DND-41 (cell line): ENCODE results near the gene C4A.
"Not testable (repeated sequence)": the region's sequence is repeated elsewhere in the genome, so short reads cannot be mapped to it uniquely, and the experiment has no call there.

Experiments
- ATAC-seq: fragments of 200-7000 bp; cut with Tn5 transposase; 3 replicates; pipeline ENCODE4 v1.9.1; 2021; ENCODE audit warnings: low read depth; ENCODE audit not compliant: insufficient read depth
- DNase-seq: peaks from one replicate; pipeline ENCODE4 v3.0.0-alpha.2; 2020
- H2AFZ ChIP-seq: 2 replicates; pipeline ENCODE4 v1.6.0; 2012; ENCODE audit warnings: low read depth, low read length
- H3K27ac ChIP-seq: 2 replicates; pipeline ENCODE4 v1.5.1; 2012; ENCODE audit warnings: low read length, inconsistent platforms
- H3K27me3 ChIP-seq: fragments of 200-600 bp; sonication (generic); 2 replicates; pipeline ENCODE4 v1.6.0; 2012; ENCODE audit warnings: low read length, mild to moderate bottlenecking, inconsistent platforms; ENCODE audit not compliant: insufficient read depth, poor library complexity
- H3K36me3 ChIP-seq: 2 replicates; pipeline ENCODE4 v1.5.1; 2012; ENCODE audit warnings: low read length, inconsistent platforms; ENCODE audit not compliant: insufficient read depth
- H3K4me1 ChIP-seq: 2 replicates; pipeline ENCODE4 v1.5.1; 2012; ENCODE audit warnings: mild to moderate bottlenecking, low read length; ENCODE audit not compliant: insufficient read depth
- H3K4me2 ChIP-seq: 2 replicates; pipeline ENCODE4 v1.6.0; 2012; ENCODE audit warnings: mild to moderate bottlenecking, moderate library complexity, low read length, inconsistent platforms; ENCODE audit not compliant: insufficient read depth
- H3K4me3 ChIP-seq, 2 experiments: fragments of 200-600 bp in 1 of 2; shearing (Covaris generic) in 1 of 2; 2 replicates each; pipeline ENCODE4 v1.5.1; 2012 to 2016; ENCODE audit warnings: inconsistent platforms in 2 of 2, low read length in 2 of 2, mild to moderate bottlenecking in 2 of 2, low read depth in 1 of 2, moderate library complexity in 1 of 2
- H3K79me2 ChIP-seq: 2 replicates; pipeline ENCODE4 v1.6.0; 2012; ENCODE audit warnings: low read length, inconsistent platforms; ENCODE audit not compliant: insufficient read depth
- H3K9ac ChIP-seq: 2 replicates; pipeline ENCODE4 v1.6.0; 2012; ENCODE audit warnings: low read depth, mild to moderate bottlenecking, inconsistent platforms, low read length, moderate library complexity
- H3K9me3 ChIP-seq: 2 replicates; pipeline ENCODE4 v1.5.1; 2012; ENCODE audit warnings: low read length, moderate library complexity, mild to moderate bottlenecking, inconsistent platforms; ENCODE audit not compliant: insufficient read depth, severe bottlenecking
- H4K20me1 ChIP-seq: 2 replicates; pipeline ENCODE4 v1.6.0; 2012; ENCODE audit warnings: low read length; ENCODE audit not compliant: insufficient read depth
- EZH2 ChIP-seq: IDR thresholded peaks from 3 replicates; pipeline ENCODE4 v1.6.1; 2012; ENCODE audit warnings: borderline replicate concordance, low read depth, mild to moderate bottlenecking, moderate library complexity, low read length, inconsistent platforms; ENCODE audit not compliant: severe bottlenecking
- TF ChIP-seq, protein P1 (sequence below): IDR thresholded peaks from 2 replicates; pipeline ENCODE4 v1.5.1; 2012; ENCODE audit warnings: borderline replicate concordance, low read length, moderate library complexity, mild to moderate bottlenecking; ENCODE audit not compliant: poor library complexity, severe bottlenecking; ENCODE audit errors: extremely low read depth

The C4A gene

DNA sequence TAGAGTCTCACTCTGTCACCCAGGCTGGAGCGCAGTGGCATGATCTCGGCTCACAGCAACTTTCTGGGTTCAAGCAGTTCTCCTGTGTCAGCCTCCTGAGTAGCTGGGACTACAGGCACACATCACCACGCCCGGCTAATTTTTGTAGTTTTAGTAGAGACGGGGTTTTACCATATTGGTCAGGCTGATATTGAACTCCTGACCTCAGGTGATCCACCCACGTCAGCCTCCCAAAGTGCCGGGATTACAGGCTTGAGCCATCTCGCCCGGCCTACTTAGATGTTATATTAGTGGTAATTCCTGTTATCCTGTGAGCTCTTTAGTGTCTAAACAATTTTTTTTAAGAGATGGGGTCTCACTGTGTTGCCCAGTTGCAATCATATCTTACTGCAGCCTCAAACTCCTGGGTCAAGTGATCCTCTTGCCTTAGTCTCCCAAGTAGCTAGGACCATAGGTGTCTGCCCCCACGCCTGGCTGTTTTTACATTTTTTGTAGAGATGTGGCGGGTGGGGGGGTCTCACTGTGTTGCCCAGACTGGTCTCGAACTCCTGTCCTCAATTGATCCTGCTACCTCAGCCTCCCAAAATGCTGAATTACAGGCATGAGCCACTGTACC is 3.9 kb upstream of the C4A start:
- H4K20me1 ChIP-seq = no peaks in the 10 kb centered on the region
- no peaks in the 10 kb centered on the region for H3K9me3 ChIP-seq
- TF ChIP-seq, protein P1, sequence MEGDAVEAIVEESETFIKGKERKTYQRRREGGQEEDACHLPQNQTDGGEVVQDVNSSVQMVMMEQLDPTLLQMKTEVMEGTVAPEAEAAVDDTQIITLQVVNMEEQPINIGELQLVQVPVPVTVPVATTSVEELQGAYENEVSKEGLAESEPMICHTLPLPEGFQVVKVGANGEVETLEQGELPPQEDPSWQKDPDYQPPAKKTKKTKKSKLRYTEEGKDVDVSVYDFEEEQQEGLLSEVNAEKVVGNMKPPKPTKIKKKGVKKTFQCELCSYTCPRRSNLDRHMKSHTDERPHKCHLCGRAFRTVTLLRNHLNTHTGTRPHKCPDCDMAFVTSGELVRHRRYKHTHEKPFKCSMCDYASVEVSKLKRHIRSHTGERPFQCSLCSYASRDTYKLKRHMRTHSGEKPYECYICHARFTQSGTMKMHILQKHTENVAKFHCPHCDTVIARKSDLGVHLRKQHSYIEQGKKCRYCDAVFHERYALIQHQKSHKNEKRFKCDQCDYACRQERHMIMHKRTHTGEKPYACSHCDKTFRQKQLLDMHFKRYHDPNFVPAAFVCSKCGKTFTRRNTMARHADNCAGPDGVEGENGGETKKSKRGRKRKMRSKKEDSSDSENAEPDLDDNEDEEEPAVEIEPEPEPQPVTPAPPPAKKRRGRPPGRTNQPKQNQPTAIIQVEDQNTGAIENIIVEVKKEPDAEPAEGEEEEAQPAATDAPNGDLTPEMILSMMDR = no peak
- no peak for TF ChIP-seq EZH2
- no peak overlapping the region for H3K4me3 ChIP-seq
- DNase-seq (no peak), ATAC-seq (no peak)
- peaks cover 9% of the 10 kb centered on the region for H3K36me3 ChIP-seq
- H3K9ac ChIP-seq = no peak overlapping the region
- no peak overlapping the region for H3K27ac ChIP-seq
- H3K79me2 ChIP-seq = peaks cover 11% of the 10 kb centered on the region
- H3K4me2 ChIP-seq = no peak overlapping the region
- peaks cover 10% of the 10 kb centered on the region for H3K4me1 ChIP-seq
- no peaks in the 10 kb centered on the region for H3K27me3 ChIP-seq
- H2AFZ ChIP-seq = no peak overlapping the region

DNA sequence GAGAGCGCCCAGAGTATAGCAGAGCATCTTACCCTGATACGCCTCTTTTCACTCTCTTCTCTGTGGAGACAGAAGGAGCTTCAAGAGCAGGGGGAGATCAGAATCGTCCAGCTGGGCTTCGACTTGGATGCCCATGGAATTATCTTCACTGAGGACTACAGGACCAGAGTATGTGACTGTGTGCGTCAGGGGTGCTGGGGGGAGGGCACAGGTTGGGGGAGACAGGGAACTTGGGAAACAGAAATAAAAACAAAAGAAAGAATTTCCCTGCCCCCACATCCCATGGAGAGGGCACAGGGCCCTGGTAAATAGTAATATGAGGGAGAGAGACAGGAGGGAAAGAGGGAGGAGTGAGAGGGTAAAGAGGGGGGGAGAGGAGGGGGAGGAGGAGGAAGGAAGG is 3.0 kb upstream of the C4A start:
- ATAC-seq (0 out of 3 replicates have a peak, but pooled peaks have one; percentile 24), DNase-seq (no peak)
- no peaks in the 10 kb centered on the region for H3K9me3 ChIP-seq
- H3K79me2 ChIP-seq = peaks cover 2% of the 10 kb centered on the region
- H3K4me2 ChIP-seq = no peak overlapping the region
- H3K4me3 ChIP-seq = no peak overlapping the region
- H4K20me1 ChIP-seq = no peaks in the 10 kb centered on the region
- peaks cover 1% of the 10 kb centered on the region; the same call in 1 of the 2 replicates for H3K4me1 ChIP-seq
- no peaks in the 10 kb centered on the region for H3K27me3 ChIP-seq
- no peak overlapping the region for H3K27ac ChIP-seq
- H3K36me3 ChIP-seq = peaks cover 9% of the 10 kb centered on the region
- H2AFZ ChIP-seq = no peak overlapping the region
- TF ChIP-seq, protein P1 = no peak
- no peak for TF ChIP-seq EZH2
- H3K9ac ChIP-seq = no peak overlapping the region

DNA sequence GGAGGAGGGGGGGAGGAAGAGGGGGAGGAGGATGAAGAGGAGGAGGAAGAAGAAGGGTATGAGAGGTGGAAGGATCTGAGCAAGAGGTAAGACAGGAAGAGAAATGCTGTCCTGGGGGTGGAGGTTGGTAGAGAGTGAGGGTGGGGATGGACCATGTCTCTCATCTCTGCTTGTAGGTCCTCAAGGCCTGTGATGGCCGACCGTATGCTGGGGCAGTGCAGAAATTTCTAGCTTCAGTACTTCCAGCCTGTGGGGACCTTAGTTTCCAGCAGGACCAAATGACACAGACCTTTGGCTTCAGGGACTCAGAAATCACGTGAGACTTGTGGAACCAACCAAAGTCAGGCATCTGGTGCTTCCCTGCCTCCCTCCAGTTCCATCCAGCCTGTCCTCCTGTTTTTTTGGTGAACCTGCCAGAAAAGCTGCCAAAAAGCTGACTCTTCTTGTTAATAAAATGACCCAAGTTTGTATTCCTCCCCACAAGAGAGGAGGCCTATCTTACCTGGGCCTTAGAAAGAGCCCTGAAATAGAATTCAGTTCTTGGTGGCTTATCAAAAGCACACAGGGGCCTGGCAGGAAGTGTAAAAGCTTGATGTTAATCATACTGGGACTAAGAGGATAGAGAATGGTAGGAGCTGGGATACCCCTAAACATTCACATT is 2.5 kb upstream of the C4A start:
- Histone ChIP-seq H3K9ac (no peak overlapping the region), H4K20me1 (no peaks in the 10 kb centered on the region), H3K27me3 (no peaks in the 10 kb centered on the region), H3K4me1 (no peaks in the 10 kb centered on the region), H3K4me3 (no peak overlapping the region), H3K79me2 (no peaks in the 10 kb centered on the region), H3K4me2 (no peak overlapping the region), H3K9me3 (no peaks in the 10 kb centered on the region), H3K27ac (no peak overlapping the region), H2AFZ (no peak overlapping the region), H3K36me3 (peaks cover 9% of the 10 kb centered on the region)
- DNase-seq (no peak), ATAC-seq (0 out of 3 replicates have a peak, but pooled peaks have one; percentile 14)
- TF ChIP-seq, protein P1 = no peak
- TF ChIP-seq EZH2 = no peak

DNA sequence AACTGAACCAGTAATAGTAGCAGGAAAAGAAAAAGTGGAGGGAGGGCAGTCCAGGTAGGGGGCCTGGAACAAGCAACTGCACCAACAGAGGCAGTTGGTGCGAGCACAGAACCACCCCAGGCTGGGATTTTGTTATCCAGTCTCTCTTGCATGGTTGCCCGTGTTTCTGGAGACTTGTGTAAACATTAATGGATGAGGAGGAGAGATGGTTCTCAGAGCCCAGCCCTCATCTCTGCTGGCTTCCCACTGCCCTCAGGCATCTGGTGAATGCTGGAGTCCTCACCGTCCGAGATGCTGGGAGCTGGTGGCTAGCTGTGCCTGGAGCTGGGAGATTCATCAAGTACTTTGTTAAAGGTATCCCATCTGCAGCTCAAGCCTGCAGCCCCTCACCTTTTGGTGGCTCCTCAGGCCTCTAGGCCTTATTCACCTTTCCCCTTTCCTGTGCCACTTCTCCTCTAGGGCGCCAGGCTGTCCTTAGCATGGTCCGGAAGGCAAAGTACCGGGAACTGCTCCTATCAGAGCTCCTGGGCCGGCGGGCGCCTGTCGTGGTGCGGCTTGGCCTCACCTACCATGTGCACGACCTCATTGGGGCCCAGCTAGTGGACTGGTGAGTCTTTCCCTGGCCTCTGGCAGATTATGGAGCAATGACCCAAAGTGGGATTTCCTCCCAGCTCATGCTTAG is 1.5 kb upstream of the C4A start:
- not testable (repeated sequence) for ATAC-seq, H2AFZ ChIP-seq, H3K4me3 ChIP-seq, H3K4me1 ChIP-seq, H3K27me3 ChIP-seq, H3K9me3 ChIP-seq, H3K36me3 ChIP-seq, H3K9ac ChIP-seq, H3K27ac ChIP-seq, DNase-seq, H3K79me2 ChIP-seq, H3K4me2 ChIP-seq, H4K20me1 ChIP-seq

DNA sequence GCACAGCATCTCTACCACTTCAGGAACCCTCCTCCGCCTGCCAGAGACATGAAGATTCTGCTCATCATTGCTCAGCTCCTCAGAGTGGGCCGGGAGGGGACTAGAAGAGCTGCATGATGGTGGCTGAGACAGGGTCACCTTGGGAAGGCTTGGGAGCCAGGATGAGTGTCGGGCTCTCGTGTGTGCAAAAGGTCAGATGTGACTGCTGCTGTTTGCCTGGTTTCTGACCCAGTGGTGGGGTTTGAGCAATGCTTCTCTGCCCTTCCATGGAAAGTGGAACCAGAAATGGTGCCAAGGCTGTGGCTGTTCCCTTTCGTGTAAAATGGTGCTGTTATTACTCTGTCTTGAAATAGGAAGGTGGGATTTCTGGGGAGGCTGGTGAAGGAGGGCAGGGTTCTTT is 859 bp upstream of the C4A start:
- DNase-seq, H3K4me3 ChIP-seq, H3K27me3 ChIP-seq: not testable (repeated sequence)

More for the DNA sequence above, 859 bp upstream of the C4A start:
- not testable (repeated sequence) for ATAC-seq, H3K4me2 ChIP-seq, H3K79me2 ChIP-seq, H3K36me3 ChIP-seq, H3K9ac ChIP-seq, H2AFZ ChIP-seq, H3K9me3 ChIP-seq, H4K20me1 ChIP-seq, H3K4me1 ChIP-seq, H3K27ac ChIP-seq
